Sigmoid colon (tissue), 7 donors: ENCODE data around the gene SKI. TPM values are rescaled to one million over a fixed set of nuclear protein-coding genes. Genes with fewer than 3 reads are reported as not detected.

Source experiments
- DNase-seq: peaks from one replicate; pipeline ENCODE4 v3.0.0-alpha.2; 2019
- H3K27ac ChIP-seq, 4 donors: fragments of 200-600 bp; sonication (generic); one replicate each; pipeline ENCODE4 v1.5.1; 2016 to 2019; ENCODE audit warnings: mild to moderate bottlenecking in 1 of 4
- H3K27me3 ChIP-seq, 3 donors: fragments of 200-600 bp; sonication (generic); one replicate each; pipeline ENCODE4 v1.5.1; 2019; ENCODE audit warnings: mild to moderate bottlenecking in 1 of 3
- H3K36me3 ChIP-seq, 4 donors: fragments of 200-600 bp; sonication (generic); one replicate each; pipeline ENCODE4 v1.5.1; 2016 to 2019
- H3K4me1 ChIP-seq, 4 donors: fragments of 200-600 bp; sonication (generic); one replicate each; pipeline ENCODE4 v1.5.1; 2017 to 2019
- H3K4me3 ChIP-seq, 4 donors: fragments of 200-600 bp; sonication (generic); one replicate each; pipeline ENCODE4 v1.5.1; 2017 to 2019; ENCODE audit warnings: mild to moderate bottlenecking in 2 of 4, moderate library complexity in 1 of 4
- H3K9me3 ChIP-seq, 4 donors: fragments of 200-600 bp in 3 of 4; sonication (generic) in 3 of 4; one replicate each; pipeline versions ENCODE4 v1.5.1 to v1.6.1; 2013 to 2019
- EP300 ChIP-seq, 4 donors: sonication (generic); formaldehyde crosslinking; IDR thresholded peaks; one replicate each; pipeline ENCODE4 v1.6.1; 2017; ENCODE audit warnings: antibody characterized with exemption in 4 of 4
- POLR2A ChIP-seq, 2 donors: fragments of 450-650 bp; IDR thresholded peaks; one replicate each; pipeline ENCODE4 v1.6.1; 2016; ENCODE audit warnings: antibody characterized with exemption in 2 of 2, mild to moderate bottlenecking in 2 of 2, moderate library complexity in 2 of 2
- POLR2AphosphoS5 ChIP-seq, 4 donors: sonication (generic); formaldehyde crosslinking; IDR thresholded peaks; one replicate each; pipeline ENCODE4 v1.6.1; 2017; ENCODE audit warnings: antibody characterized with exemption in 4 of 4
- WGBS, 2 donors: extraction: QIAGEN DNeasy Blood & Tissue Kit; methylation state at CpG; one replicate each; pipeline ENCODE4 v1.1.7; 2013; 5-methylcytosine and 5-hydroxymethylcytosine counted together
- intact Hi-C: fragments of 100-400 bp; cut with DNase I; formaldehyde crosslinking; loops from one replicate; pipeline ENCODE4 v1.15.1; 2023
- polyA plus RNA-seq, 3 donors: library from polyadenylated mRNA; stranded (reverse); fragments of 200-250 nt; gene quantifications; one replicate each; pipeline ENCODE4 v1.2.3, GENCODE V29; 2013
- total RNA-seq, 4 donors: library from RNA; depleted of rRNA; stranded (reverse); fragments of >200 nt; gene quantifications; one replicate each; pipeline ENCODE4 v1.1.0, GENCODE V29; 2016
- TF ChIP-seq, protein P1 (sequence below), 4 experiments: fragments of 450-650 bp in 3 of 4; fragments of 200-600 bp in 1 of 4; IDR thresholded peaks; one replicate each; pipeline ENCODE4 v1.5.1; 2016 to 2019; ENCODE audit warnings: antibody characterized with exemption in 4 of 4, mild to moderate bottlenecking in 3 of 4, moderate library complexity in 2 of 4
- donor health status: healthy with polysubstance abuse.
- donor health status: Bipolar disorder and iron deficiency.
- donor health status: healthy.

The SKI gene
- total and polyA plus RNA-seq, 7 donors, result 5.8 to 50.4 (median 19.3) TPM

- Histone ChIP-seq H3K27ac (no peak overlapping the region), H3K4me1 (no peaks in the 10 kb centered on the region), H3K36me3 (no peaks in the 10 kb centered on the region), H3K27me3 (no peaks in the 10 kb centered on the region), H3K9me3 (no peaks in the 10 kb centered on the region), H3K4me3 (no peak overlapping the region)
- intact Hi-C loops, result no loop called here
- DNase-seq, result no peak
- TF ChIP-seq POLR2A (IDR thresholded peaks at IDR 0.05) (no peak), POLR2AphosphoS5 (IDR thresholded peaks at IDR 0.05) (no peak), EP300 (IDR thresholded peaks at IDR 0.05) (no peak)
- TF ChIP-seq, protein P1, sequence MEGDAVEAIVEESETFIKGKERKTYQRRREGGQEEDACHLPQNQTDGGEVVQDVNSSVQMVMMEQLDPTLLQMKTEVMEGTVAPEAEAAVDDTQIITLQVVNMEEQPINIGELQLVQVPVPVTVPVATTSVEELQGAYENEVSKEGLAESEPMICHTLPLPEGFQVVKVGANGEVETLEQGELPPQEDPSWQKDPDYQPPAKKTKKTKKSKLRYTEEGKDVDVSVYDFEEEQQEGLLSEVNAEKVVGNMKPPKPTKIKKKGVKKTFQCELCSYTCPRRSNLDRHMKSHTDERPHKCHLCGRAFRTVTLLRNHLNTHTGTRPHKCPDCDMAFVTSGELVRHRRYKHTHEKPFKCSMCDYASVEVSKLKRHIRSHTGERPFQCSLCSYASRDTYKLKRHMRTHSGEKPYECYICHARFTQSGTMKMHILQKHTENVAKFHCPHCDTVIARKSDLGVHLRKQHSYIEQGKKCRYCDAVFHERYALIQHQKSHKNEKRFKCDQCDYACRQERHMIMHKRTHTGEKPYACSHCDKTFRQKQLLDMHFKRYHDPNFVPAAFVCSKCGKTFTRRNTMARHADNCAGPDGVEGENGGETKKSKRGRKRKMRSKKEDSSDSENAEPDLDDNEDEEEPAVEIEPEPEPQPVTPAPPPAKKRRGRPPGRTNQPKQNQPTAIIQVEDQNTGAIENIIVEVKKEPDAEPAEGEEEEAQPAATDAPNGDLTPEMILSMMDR (IDR thresholded peaks at IDR 0.05), result no peak
- 55 to 79% methylated on average over 29 of the region's 29 CpGs for WGBS, 2 donors
Observed at GRCh38 chr1:2341706-2342383, 113.7 kb downstream of the SKI start.

GRCh38 chr1:2342384-2343022, 114.4 kb downstream of the SKI start:
- DNase-seq, result no peak
- Histone ChIP-seq H3K4me1 (no peaks in the 10 kb centered on the region), H3K4me3 (no peak overlapping the region), H3K27ac (no peak overlapping the region), H3K9me3 (no peaks in the 10 kb centered on the region), H3K27me3 (no peaks in the 10 kb centered on the region), H3K36me3 (no peaks in the 10 kb centered on the region)
- TF ChIP-seq EP300 (IDR thresholded peaks at IDR 0.05), result no peak
- TF ChIP-seq POLR2A (IDR thresholded peaks at IDR 0.05), result no peak
- TF ChIP-seq POLR2AphosphoS5 (IDR thresholded peaks at IDR 0.05), result no peak
- TF ChIP-seq, protein P1 (IDR thresholded peaks at IDR 0.05), result no peak
- intact Hi-C loops, result no loop called here
- WGBS, 2 donors, result 79 to 84% methylated on average over 21 of the region's 21 CpGs

- Histone ChIP-seq H3K27ac (no peak overlapping the region), H3K4me1 (no peaks in the 10 kb centered on the region), H3K4me3 (no peak overlapping the region), H3K36me3 (no peaks in the 10 kb centered on the region), H3K9me3 (no peaks in the 10 kb centered on the region), H3K27me3 (no peaks in the 10 kb centered on the region)
- 87 to 88% methylated on average over 39 of the region's 39 CpGs for WGBS, 2 donors
- intact Hi-C loops, result no loop called here
- TF ChIP-seq, protein P1 (IDR thresholded peaks at IDR 0.05), result no peak
- TF ChIP-seq EP300 (IDR thresholded peaks at IDR 0.05) (no peak), POLR2AphosphoS5 (IDR thresholded peaks at IDR 0.05) (no peak), POLR2A (IDR thresholded peaks at IDR 0.05) (no peak)
- no peak for DNase-seq
Observed at GRCh38 chr1:2343023-2343935, 115.2 kb downstream of the SKI start.

DNA sequence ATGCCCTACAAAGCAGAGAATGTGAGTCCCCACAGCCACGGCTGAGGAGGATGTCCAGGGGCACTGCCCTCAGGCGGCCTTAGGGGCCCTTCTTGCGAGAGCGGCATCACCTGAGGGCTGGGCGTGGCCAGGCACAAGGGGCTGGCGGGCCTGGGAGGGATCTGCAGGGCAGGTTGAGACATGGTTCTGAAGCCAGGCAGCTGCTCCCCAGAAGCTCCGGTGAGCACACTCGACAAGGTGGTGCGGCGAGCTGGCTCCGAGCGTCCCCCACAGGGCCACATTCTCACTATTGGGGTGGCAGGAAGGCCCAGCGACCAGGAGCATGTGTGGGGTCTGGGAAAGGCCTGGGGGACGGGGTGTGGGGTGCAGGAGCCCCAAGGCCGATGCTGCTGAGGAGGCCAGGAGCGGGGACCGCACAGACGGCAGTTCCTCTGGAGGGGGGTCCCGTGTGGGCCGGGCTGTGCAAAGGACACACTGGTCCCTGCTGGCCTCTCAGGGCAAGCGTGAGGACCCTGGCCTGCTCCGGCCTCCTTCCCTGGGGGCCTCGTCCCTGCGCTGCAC, 116.1 kb downstream of the SKI start:
- no peak for DNase-seq
- no peaks in the 10 kb centered on the region for H3K4me1 ChIP-seq
- no peak overlapping the region for H3K27ac ChIP-seq
- no peaks in the 10 kb centered on the region for H3K9me3 ChIP-seq
- TF ChIP-seq POLR2AphosphoS5 (IDR thresholded peaks at IDR 0.05) (no peak), EP300 (IDR thresholded peaks at IDR 0.05) (no peak), POLR2A (IDR thresholded peaks at IDR 0.05) (no peak)
- TF ChIP-seq, protein P1 (IDR thresholded peaks at IDR 0.05), result no peak
- intact Hi-C loops, result no loop called here
- WGBS, 2 donors, result 86 to 90% methylated on average over 24 of the region's 24 CpGs
- H3K36me3 ChIP-seq, result no peaks in the 10 kb centered on the region
- no peaks in the 10 kb centered on the region for H3K27me3 ChIP-seq
- H3K4me3 ChIP-seq, result no peak overlapping the region
